ENCODE results near the gene GPSM1.

GPSM1 gene

DNA sequence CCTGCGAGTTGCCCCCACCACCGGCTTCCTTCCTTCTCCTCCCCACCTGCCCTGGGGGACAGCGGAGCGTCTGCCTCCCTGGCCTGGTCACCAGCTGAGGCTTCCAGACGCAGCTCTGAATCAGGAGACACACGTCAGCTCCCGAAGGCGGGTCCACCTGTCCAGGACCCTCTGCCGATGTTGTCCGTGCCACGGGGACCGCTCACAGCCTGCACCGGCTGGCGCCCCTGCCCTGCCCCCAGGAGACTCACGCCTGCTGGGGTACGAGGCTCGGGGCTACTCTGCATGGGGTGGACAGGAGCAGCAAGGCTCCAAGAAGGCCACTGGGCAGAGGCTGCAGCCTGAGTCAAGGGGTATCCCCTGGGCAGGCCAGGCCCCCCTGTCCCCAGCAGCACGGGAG lies 21.5 kb upstream of the GPSM1 start:
- ChIA-PET POLR2A (no interaction called here), CTCF (interaction anchor here (0.9 kb wide), 1 partner anchor 22 kb away, joined by 3 read pairs; no protein-coding TSS in a partner anchor)
- TF ChIP-seq, protein P1, sequence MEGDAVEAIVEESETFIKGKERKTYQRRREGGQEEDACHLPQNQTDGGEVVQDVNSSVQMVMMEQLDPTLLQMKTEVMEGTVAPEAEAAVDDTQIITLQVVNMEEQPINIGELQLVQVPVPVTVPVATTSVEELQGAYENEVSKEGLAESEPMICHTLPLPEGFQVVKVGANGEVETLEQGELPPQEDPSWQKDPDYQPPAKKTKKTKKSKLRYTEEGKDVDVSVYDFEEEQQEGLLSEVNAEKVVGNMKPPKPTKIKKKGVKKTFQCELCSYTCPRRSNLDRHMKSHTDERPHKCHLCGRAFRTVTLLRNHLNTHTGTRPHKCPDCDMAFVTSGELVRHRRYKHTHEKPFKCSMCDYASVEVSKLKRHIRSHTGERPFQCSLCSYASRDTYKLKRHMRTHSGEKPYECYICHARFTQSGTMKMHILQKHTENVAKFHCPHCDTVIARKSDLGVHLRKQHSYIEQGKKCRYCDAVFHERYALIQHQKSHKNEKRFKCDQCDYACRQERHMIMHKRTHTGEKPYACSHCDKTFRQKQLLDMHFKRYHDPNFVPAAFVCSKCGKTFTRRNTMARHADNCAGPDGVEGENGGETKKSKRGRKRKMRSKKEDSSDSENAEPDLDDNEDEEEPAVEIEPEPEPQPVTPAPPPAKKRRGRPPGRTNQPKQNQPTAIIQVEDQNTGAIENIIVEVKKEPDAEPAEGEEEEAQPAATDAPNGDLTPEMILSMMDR (IDR thresholded peaks at IDR 0.05; ENCODE audit: insufficient read depth, low read length, missing control alignments), result no peak
- DNase-seq (ENCODE audit: low read depth, low spot score), result no peak
- H3K4me3 ChIP-seq (ENCODE audit: low read depth, low read length), result no peak overlapping the region

GRCh38 chr9:136306211-136307208 lies 20.8 kb upstream of the GPSM1 start:
- POLR2A ChIA-PET, result interaction anchor here (0.7 kb wide), 1 partner anchor 151 kb away, joined by 3 read pairs; no protein-coding TSS in a partner anchor
- H3K4me3 ChIP-seq (ENCODE audit: low read depth, low read length), result no peak overlapping the region
- TF ChIP-seq, protein P1 (IDR thresholded peaks at IDR 0.05; ENCODE audit: insufficient read depth, low read length, missing control alignments), result no peak
- CTCF ChIA-PET, result interaction anchor here (0.9 kb wide), 1 partner anchor 23 kb away, joined by 3 read pairs; no protein-coding TSS in a partner anchor
- no peak for DNase-seq (ENCODE audit: low read depth, low spot score)

DNA sequence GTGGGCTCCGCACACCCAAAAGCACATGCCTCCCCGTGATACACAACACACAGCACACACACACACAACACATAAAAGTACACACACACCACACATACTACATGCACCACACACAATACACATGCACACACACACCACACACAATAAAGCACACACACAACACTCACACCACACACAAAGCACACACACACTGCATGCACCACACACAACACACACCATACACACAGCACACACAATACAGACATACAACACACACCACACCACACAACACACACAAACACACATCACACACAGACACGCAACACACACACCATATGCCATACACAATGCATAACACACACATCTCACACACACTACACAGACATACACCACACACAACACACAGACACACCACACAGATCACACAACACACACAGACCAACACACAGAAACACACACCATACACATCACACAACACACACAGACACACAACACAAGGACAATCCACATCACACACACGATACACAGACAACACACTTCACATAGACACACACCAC lies 20.1 kb upstream of the GPSM1 start:
- ChIA-PET POLR2A (interaction anchor here (0.7 kb wide), 1 partner anchor 152 kb away, joined by 3 read pairs; no protein-coding TSS in a partner anchor), CTCF (no interaction called here)
- no peak overlapping the region for H3K4me3 ChIP-seq (ENCODE audit: low read depth, low read length)
- no peak for DNase-seq (ENCODE audit: low read depth, low spot score)
- TF ChIP-seq, protein P1 (IDR thresholded peaks at IDR 0.05; ENCODE audit: insufficient read depth, low read length, missing control alignments), result no peak

DNA sequence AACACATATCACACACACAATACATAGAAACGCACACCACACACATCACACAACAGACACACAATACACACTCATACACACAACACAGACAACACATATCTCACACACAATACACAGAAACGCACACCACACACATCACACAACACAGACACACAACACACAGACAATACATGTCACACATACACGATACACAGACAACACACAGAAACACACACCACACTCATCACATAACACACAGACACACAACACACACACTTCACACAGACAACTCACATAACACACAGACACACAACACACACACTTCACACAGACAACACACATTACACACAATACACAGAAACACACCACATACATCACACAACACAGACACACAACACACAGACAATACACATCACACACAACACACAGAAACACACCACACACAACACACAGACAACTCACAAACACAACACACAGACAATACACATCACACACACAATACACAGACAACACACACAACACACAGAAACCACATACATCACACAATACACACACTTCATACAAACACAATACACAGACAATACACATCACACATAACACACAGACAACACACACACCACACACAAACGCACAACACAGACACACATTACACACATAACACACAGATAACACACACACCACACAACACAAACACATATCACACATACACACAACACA lies 19.2 kb upstream of the GPSM1 start:
- DNase-seq (ENCODE audit: low read depth, low spot score), result no peak
- CTCF ChIA-PET, result no interaction called here

GRCh38 chr9:136308702-136309053 lies 18.7 kb upstream of the GPSM1 start:
- TF ChIP-seq, protein P1 (IDR thresholded peaks at IDR 0.05; ENCODE audit: insufficient read depth, low read length, missing control alignments), result no peak
- ChIA-PET POLR2A (no interaction called here), CTCF (no interaction called here)
- no peak for DNase-seq (ENCODE audit: low read depth, low spot score)
- H3K4me3 ChIP-seq (ENCODE audit: low read depth, low read length), result no peak overlapping the region

More for the DNA sequence above, 19.2 kb upstream of the GPSM1 start:
- no peak overlapping the region for H3K4me3 ChIP-seq (ENCODE audit: low read depth, low read length)
- POLR2A ChIA-PET, result no interaction called here
- TF ChIP-seq, protein P1 (IDR thresholded peaks at IDR 0.05; ENCODE audit: insufficient read depth, low read length, missing control alignments), result no peak
